IMR-90 (cell line): ENCODE data around the gene SPAG9. TPM values are rescaled to one million over a fixed set of nuclear protein-coding genes. Genes with fewer than 3 reads are reported as not detected.

Source experiments
- ATAC-seq: fragments of 200-7000 bp; cut with Tn5 transposase; 2 replicates; pipeline ENCODE4 v1.9.1; 2020; ENCODE audit warnings: low read depth, mild to moderate bottlenecking, moderate library complexity
- BruUV-seq: library from RNA; stranded (reverse); fragments of 400-500 nt; replicated peaks from 2 replicates; lab custom pipeline; 2021; lab: Mats Ljungman, UMichigan
- CTCF ChIA-PET: fragments of 300-600 bp; formaldehyde crosslinking; extraction: SDS; loops from one replicate; lab custom pipeline; 2021; ENCODE audit warnings: antibody characterized with exemption; lab: Yijun Ruan, JAX
- POLR2A ChIA-PET: fragments of 300-600 bp; sonication (Branson Sonifier 250); formaldehyde crosslinking; loops from one replicate; lab custom pipeline; 2022; ENCODE audit warnings: antibody characterized with exemption; ENCODE audit not compliant: unreplicated experiment; lab: Charles Lee
- DNase-seq: peaks from one replicate; pipeline ENCODE4 v3.0.0; 2013
- H2AFZ ChIP-seq: replicated peaks from 2 replicates; pipeline ENCODE3; 2013; ENCODE audit warnings: low read length, mild to moderate bottlenecking; ENCODE audit not compliant: poor library complexity
- H2AK5ac ChIP-seq: 2 replicates; pipeline ENCODE4 v1.6.1; 2013; ENCODE audit warnings: low read depth, low read length, inconsistent platforms
- H2AK9ac ChIP-seq: replicated peaks from 2 replicates; pipeline ENCODE3; 2013; ENCODE audit warnings: mild to moderate bottlenecking, low read depth, low read length, moderate library complexity; ENCODE audit not compliant: poor library complexity
- H2BK120ac ChIP-seq: 2 replicates; pipeline ENCODE4 v1.6.1; 2013; ENCODE audit warnings: low read depth, low read length, inconsistent platforms
- H2BK15ac ChIP-seq: 3 replicates; pipeline ENCODE4 v1.6.1; 2013; ENCODE audit warnings: low read depth, low read length, inconsistent platforms
- H2BK20ac ChIP-seq: 2 replicates; pipeline ENCODE4 v1.6.1; 2013; ENCODE audit warnings: low read depth, mild to moderate bottlenecking, inconsistent platforms, low read length, moderate library complexity
- H2BK5ac ChIP-seq: 2 replicates; pipeline ENCODE4 v1.6.1; 2013; ENCODE audit warnings: mild to moderate bottlenecking, low read depth, low read length, inconsistent platforms; ENCODE audit not compliant: poor library complexity, severe bottlenecking
- H3K14ac ChIP-seq: replicated peaks from 2 replicates; pipeline ENCODE4 v1.6.1; 2013; ENCODE audit warnings: low read depth, low read length, inconsistent platforms
- H3K18ac ChIP-seq: 2 replicates; pipeline ENCODE4 v1.6.1; 2013; ENCODE audit warnings: low read depth, low read length, control low read depth
- H3K23ac ChIP-seq: 2 replicates; pipeline ENCODE4 v1.6.1; 2013; ENCODE audit warnings: low read depth, low read length, inconsistent platforms
- H3K27ac ChIP-seq: 2 replicates; pipeline ENCODE4 v1.5.1; 2013; ENCODE audit warnings: mild to moderate bottlenecking, control low read depth, low read length; ENCODE audit not compliant: insufficient read depth
- H3K27me3 ChIP-seq: 2 replicates; pipeline ENCODE4 v1.6.1; 2013; ENCODE audit warnings: low read length; ENCODE audit not compliant: control insufficient read depth, insufficient read depth
- H3K36me3 ChIP-seq: 2 replicates; pipeline ENCODE4 v1.6.1; 2013; ENCODE audit warnings: low read length, mixed read lengths; ENCODE audit not compliant: control insufficient read depth, insufficient read depth
- H3K4ac ChIP-seq: 2 replicates; pipeline ENCODE4 v1.6.1; 2013; ENCODE audit warnings: low read depth, low read length, inconsistent platforms
- H3K4me1 ChIP-seq: 2 replicates; pipeline ENCODE4 v1.6.1; 2013; ENCODE audit warnings: low read length, mixed read lengths; ENCODE audit not compliant: control insufficient read depth, insufficient read depth
- H3K4me2 ChIP-seq: 2 replicates; pipeline ENCODE4 v1.6.1; 2013; ENCODE audit warnings: low read depth, mild to moderate bottlenecking, control low read depth, low read length, moderate library complexity
- H3K4me3 ChIP-seq: 2 replicates; pipeline ENCODE4 v1.5.1; 2013; ENCODE audit warnings: low read depth, mild to moderate bottlenecking, control low read depth, low read length, moderate library complexity; ENCODE audit not compliant: insufficient read depth
- H3K56ac ChIP-seq: 2 replicates; pipeline ENCODE4 v1.6.1; 2013; ENCODE audit warnings: low read length, inconsistent platforms; ENCODE audit not compliant: insufficient read depth; ENCODE audit errors: extremely low read depth
- H3K79me1 ChIP-seq, 2 experiments: 2 replicates each; pipeline ENCODE4 v1.6.1; 2013; ENCODE audit warnings: low read length in 2 of 2, inconsistent platforms in 1 of 2, low read depth in 1 of 2
- H3K9ac ChIP-seq: 2 replicates; pipeline ENCODE4 v1.6.1; 2013; ENCODE audit warnings: low read depth, low read length, control low read depth
- H3K9me1 ChIP-seq: 2 replicates; pipeline ENCODE4 v1.6.1; 2013; ENCODE audit warnings: low read length, inconsistent platforms; ENCODE audit not compliant: insufficient read depth
- H3K9me3 ChIP-seq: 2 replicates; pipeline ENCODE4 v1.6.1; 2013; ENCODE audit warnings: low read length; ENCODE audit not compliant: control insufficient read depth, insufficient read depth
- H4K20me1 ChIP-seq: 2 replicates; pipeline ENCODE4 v1.6.1; 2013; ENCODE audit warnings: low read length, inconsistent platforms; ENCODE audit not compliant: insufficient read depth
- H4K5ac ChIP-seq: 2 replicates; pipeline ENCODE4 v1.6.1; 2013; ENCODE audit warnings: mild to moderate bottlenecking, low read depth, low read length, control low read depth
- H4K8ac ChIP-seq, 2 experiments: 2 replicates each; pipeline ENCODE4 v1.6.1; 2013; ENCODE audit warnings: low read depth in 2 of 2, low read length in 2 of 2, control low read depth in 1 of 2, inconsistent platforms in 1 of 2
- H4K91ac ChIP-seq: 2 replicates; pipeline ENCODE4 v1.6.1; 2013; ENCODE audit warnings: low read depth, low read length, inconsistent platforms; ENCODE audit not compliant: insufficient read depth
- CEBPB ChIP-seq: IDR thresholded peaks from 2 replicates; pipeline ENCODE4 v1.6.1; 2012; ENCODE audit warnings: low read depth, low read length, improper control_type of control experiment
- MAZ ChIP-seq: IDR thresholded peaks from 2 replicates; pipeline ENCODE4 v1.6.1; 2012; ENCODE audit warnings: low read depth, mild to moderate bottlenecking, low read length, improper control_type of control experiment, moderate library complexity, borderline replicate concordance
- WGBS, 2 experiments: methylation state at CpG; one replicate each; pipeline versions ENCODE4 v1.1.5 to v1.1.7; 2013; ENCODE audit warnings: missing lambda C conversion rate in 2 of 2; ENCODE audit not compliant: insufficient read length in 1 of 2; ENCODE audit errors: extremely low coverage in 2 of 2; 5-methylcytosine and 5-hydroxymethylcytosine counted together
- dilution Hi-C: fragments of 300-500 bp; cut with HindIII; formaldehyde crosslinking; loops from one replicate; pipeline ENCODE4 v1.14.3; 2018; ENCODE audit warnings: low sequenced_read_pairs; ENCODE audit not compliant: unreplicated experiment
- in situ Hi-C: fragments of 300-500 bp; cut with MboI; formaldehyde crosslinking; loops from 3 replicates; pipeline ENCODE4 v1.14.3; 2019; ENCODE audit warnings: low sequenced_read_pairs, inconsistent platforms, mixed read lengths
- intact Hi-C: fragments of 100-400 bp; cut with micrococcal nuclease; formaldehyde crosslinking; loops from 2 replicates; pipeline ENCODE4 v1.10.0; 2022
- polyA plus RNA-seq, 3 experiments: library from polyadenylated mRNA; depleted of rRNA; stranded (reverse); fragments of >200 nt; gene quantifications; 2 replicates each; pipeline ENCODE4 v1.2.3, GENCODE V29; 2012; ENCODE audit warnings: low replicate concordance in 1 of 3
- total RNA-seq: library from RNA; depleted of rRNA; stranded (reverse); fragments of >200 nt; gene quantifications from 2 replicates; pipeline ENCODE4 v1.2.3, GENCODE V29; 2012
- TF ChIP-seq, protein P1 (sequence below): fragments of 150-350 bp; IDR thresholded peaks from 2 replicates; pipeline ENCODE4 v1.6.1; 2016; ENCODE audit warnings: low read depth, mild to moderate bottlenecking, low read length, moderate library complexity, borderline replicate concordance

Gene SPAG9
- total and polyA plus RNA-seq, 2 of the 4 experiments (the other 2 are of a cell fraction) = 26.7 to 75.5 TPM

DNA sequence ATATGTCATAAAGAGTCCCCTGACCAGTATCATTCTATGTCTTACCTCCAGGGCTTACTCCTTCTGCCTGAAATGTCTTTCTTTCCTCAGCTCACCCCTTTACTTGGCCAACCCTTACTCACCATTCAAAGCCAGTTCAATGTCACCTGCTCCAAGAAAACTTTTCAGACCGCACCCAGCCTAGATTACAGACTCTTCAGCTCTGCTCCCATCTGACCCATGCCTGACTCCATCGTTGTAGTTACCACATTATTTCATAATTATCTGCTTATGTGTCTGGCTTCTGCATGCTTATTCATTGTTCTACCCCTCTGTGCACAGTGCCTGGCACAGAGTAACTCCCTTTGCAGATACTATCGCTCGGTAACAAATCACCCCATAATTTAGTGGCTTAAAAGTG is 192.0 kb downstream of the SPAG9 start:
- POLR2A ChIA-PET = no interaction called here
- no peak overlapping the region for H3K9ac ChIP-seq
- no peak overlapping the region for H3K23ac ChIP-seq
- no peak overlapping the region for H2BK20ac ChIP-seq
- no peak overlapping the region for H2AK9ac ChIP-seq
- H4K91ac ChIP-seq = no peak overlapping the region
- no peak overlapping the region for H2AFZ ChIP-seq
- no peaks in the 10 kb centered on the region for H3K9me3 ChIP-seq
- no peak overlapping the region for H4K8ac ChIP-seq
- no peak overlapping the region for H2BK120ac ChIP-seq
- H4K20me1 ChIP-seq = no peaks in the 10 kb centered on the region
- no peak overlapping the region for H3K4ac ChIP-seq
- H3K14ac ChIP-seq = no peak overlapping the region
- H2AK5ac ChIP-seq = no peak overlapping the region
- whole genome bisulfite sequencing, 2 experiments = 83% methylated on average over 2 of the region's 4 CpGs; no CpG with 5 or more reads in 1 of the 2 experiments
- dilution Hi-C loops (no loop called here), intact Hi-C loops (no loop called here), in situ Hi-C loops (no loop called here)
- no peak overlapping the region for H3K56ac ChIP-seq
- no peak overlapping the region for H2BK5ac ChIP-seq
- peaks cover 7% of the 10 kb centered on the region for H3K4me1 ChIP-seq
- H3K79me1 ChIP-seq = no peaks in the 10 kb centered on the region
- H3K27ac ChIP-seq = no peak overlapping the region
- H4K5ac ChIP-seq = no peak overlapping the region
- CTCF ChIA-PET = no interaction called here
- DNase-seq (no peak), ATAC-seq (no peak)
- TF ChIP-seq MAZ (no peak), CEBPB (no peak)
- TF ChIP-seq, protein P1, sequence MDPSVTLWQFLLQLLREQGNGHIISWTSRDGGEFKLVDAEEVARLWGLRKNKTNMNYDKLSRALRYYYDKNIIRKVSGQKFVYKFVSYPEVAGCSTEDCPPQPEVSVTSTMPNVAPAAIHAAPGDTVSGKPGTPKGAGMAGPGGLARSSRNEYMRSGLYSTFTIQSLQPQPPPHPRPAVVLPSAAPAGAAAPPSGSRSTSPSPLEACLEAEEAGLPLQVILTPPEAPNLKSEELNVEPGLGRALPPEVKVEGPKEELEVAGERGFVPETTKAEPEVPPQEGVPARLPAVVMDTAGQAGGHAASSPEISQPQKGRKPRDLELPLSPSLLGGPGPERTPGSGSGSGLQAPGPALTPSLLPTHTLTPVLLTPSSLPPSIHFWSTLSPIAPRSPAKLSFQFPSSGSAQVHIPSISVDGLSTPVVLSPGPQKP = no peak
- no peak overlapping the region for H3K4me3 ChIP-seq
- no peaks in the 10 kb centered on the region for H3K36me3 ChIP-seq
- peaks cover 5% of the 10 kb centered on the region; the same call in 1 of the 2 replicates for H3K9me1 ChIP-seq
- no peak overlapping the region for H3K18ac ChIP-seq
- H3K4me2 ChIP-seq = no peak overlapping the region
- no TSS peak for BruUV-seq
- H3K27me3 ChIP-seq = no peaks in the 10 kb centered on the region
- no peak overlapping the region for H2BK15ac ChIP-seq
